ENCODE data around the gene CLHC1. TPM values are rescaled to one million over a fixed set of nuclear protein-coding genes. Genes with fewer than 3 reads are reported as not detected.
"Not testable (repeated sequence)": the region's sequence is repeated elsewhere in the genome, so short reads cannot be mapped to it uniquely, and the experiment has no call there.

The CLHC1 gene
- total RNA-seq = 10 to 100 TPM in 1 of 4 donors, 1 to 10 TPM in 3; 1.2 to 15.9 (median 7.0) TPM

DNA sequence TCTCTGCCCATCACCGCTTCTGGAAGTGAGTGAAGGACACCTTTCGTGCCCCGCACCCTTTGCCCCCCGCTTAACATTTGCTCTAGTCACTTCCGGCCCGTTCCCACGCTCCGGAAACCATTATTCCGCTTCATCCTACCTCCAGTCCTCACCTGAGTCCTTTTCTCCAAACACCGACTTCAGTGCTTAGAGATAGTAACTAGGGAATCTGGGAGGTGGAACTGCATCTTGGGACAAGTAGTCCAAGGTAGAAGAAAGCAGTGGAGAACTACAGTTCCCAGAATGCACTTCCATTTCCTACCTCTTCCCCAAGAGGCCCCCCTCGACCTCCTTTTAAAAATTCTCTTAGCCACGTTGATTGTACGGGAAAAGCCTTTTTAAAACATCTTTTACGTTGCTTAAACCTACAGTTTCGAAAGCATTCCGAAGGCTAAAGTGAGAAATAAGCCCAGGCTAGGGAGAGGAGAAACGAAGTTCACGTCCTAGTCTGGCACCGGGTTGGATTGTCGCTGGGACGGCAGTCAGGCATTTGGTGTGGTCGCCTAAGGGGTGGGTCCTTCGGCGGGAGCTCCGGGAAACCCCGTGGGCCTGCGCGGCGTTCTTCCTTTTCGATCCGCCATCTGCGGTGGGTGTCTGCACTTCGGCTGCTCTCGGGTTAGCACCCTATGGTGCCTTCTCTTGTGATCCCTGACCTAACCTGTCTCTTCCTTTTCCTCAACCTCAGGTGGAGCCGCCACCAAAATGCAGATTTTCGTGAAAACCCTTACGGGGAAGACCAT is at the start of gene CLHC1, which contains the start of gene RPS27A:
CLHC1 (minus strand) TSS at position 210 of the 779 bp plus-strand sequence. CDS start 9,882 bp downstream, outside the sequence.
RPS27A (plus strand) TSS at position 605 of the 779 bp plus-strand sequence; CDS start at position 742, 137 bp downstream.
- peak; percentile 94 for DNase-seq
- Histone ChIP-seq H3K4me3 (peak within 1 kb of the TSS; percentile 72 to 98 (median 90)), H3K9me3 (no peaks in the 10 kb centered on the region), H3K27me3 (no peaks in the 10 kb centered on the region), H3K36me3 (peaks cover 0 to 25% (median 11%) of the 10 kb centered on the region in 4 donors), H3K27ac (peak within 1 kb of the TSS; percentile 87 to 95 (median 94)), H3K4me1 (peaks cover 17 to 24% (median 21%) of the 10 kb centered on the region in 4 donors)
- peak; percentile 87 for TF ChIP-seq POLR2A (IDR thresholded peaks at IDR 0.05)
- peak; percentile 91 to 97 (median 94) for TF ChIP-seq POLR2AphosphoS5 (IDR thresholded peaks at IDR 0.05)
- peak; percentile 58 for TF ChIP-seq EP300 (IDR thresholded peaks at IDR 0.05; ENCODE audit: low read depth)
- TF ChIP-seq, protein P1, sequence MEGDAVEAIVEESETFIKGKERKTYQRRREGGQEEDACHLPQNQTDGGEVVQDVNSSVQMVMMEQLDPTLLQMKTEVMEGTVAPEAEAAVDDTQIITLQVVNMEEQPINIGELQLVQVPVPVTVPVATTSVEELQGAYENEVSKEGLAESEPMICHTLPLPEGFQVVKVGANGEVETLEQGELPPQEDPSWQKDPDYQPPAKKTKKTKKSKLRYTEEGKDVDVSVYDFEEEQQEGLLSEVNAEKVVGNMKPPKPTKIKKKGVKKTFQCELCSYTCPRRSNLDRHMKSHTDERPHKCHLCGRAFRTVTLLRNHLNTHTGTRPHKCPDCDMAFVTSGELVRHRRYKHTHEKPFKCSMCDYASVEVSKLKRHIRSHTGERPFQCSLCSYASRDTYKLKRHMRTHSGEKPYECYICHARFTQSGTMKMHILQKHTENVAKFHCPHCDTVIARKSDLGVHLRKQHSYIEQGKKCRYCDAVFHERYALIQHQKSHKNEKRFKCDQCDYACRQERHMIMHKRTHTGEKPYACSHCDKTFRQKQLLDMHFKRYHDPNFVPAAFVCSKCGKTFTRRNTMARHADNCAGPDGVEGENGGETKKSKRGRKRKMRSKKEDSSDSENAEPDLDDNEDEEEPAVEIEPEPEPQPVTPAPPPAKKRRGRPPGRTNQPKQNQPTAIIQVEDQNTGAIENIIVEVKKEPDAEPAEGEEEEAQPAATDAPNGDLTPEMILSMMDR (IDR thresholded peaks at IDR 0.05) = peak in 2 of 5 experiments; percentile 2 to 47
- 0 to 3% methylated on average over 8 to 37 of the region's 37 CpGs for WGBS, 2 donors (ENCODE audit: low coverage in 1 of 2)
- in situ Hi-C loops (cut with MboI; ENCODE audit: low pct_ligation_motif_present in 1 of 4, low pct_unique_long_range_greater_than_20kb in 1 of 4, low sequenced_read_pairs in 3 of 4) (no loop called here), intact Hi-C loops (cut with DNase I; ENCODE audit: low total_unique reads) (no loop called here)

DNA sequence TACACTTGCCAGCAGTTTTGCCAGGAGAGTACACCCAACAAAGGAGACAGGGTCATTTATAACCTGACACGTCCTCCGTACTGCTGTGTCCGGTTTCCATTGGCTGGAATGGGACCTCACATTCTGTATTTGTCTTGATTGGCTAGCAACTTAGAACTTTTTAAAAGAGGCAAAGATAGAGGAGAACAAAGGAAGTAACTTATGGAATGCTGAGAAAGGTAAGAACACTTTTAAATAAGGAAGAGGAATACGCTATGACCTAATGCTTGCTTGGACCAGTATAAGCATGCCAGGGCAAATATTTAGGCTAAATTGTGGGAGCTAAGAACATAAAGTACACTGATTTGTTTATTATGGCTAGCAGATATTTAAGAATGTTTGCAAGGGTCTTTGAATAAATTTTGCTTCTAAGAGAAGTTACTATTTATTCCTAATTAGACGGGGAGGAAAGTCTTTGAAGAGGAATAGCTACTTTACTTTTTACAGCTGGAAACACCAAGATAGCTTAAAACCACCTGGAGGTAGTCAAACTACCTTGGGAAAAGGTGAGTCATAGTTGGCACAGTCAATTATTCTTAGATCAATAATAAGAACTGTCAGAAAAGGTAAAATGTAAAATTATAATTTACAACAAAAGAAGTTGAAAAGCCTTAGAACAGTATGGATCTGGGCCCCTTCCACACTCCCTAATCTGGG is 48.9 kb upstream of the CLHC1 start:
- peaks cover 0 to 36% (median 19%) of the 10 kb centered on the region in 4 donors for H3K4me1 ChIP-seq
- H3K9me3 ChIP-seq; intact Hi-C loops (cut with DNase I; ENCODE audit: low total_unique reads); in situ Hi-C loops (cut with MboI; ENCODE audit: low pct_ligation_motif_present in 1 of 4, low pct_unique_long_range_greater_than_20kb in 1 of 4, low sequenced_read_pairs in 3 of 4); H3K4me3 ChIP-seq; DNase-seq; H3K36me3 ChIP-seq; H3K27me3 ChIP-seq: not testable (repeated sequence)
- 76 to 90% methylated on average over 5 of the region's 5 CpGs for WGBS, 2 donors (ENCODE audit: low coverage in 1 of 2)
- H3K27ac ChIP-seq = peak overlapping the region; percentile 91 to 96 (median 93)

DNA sequence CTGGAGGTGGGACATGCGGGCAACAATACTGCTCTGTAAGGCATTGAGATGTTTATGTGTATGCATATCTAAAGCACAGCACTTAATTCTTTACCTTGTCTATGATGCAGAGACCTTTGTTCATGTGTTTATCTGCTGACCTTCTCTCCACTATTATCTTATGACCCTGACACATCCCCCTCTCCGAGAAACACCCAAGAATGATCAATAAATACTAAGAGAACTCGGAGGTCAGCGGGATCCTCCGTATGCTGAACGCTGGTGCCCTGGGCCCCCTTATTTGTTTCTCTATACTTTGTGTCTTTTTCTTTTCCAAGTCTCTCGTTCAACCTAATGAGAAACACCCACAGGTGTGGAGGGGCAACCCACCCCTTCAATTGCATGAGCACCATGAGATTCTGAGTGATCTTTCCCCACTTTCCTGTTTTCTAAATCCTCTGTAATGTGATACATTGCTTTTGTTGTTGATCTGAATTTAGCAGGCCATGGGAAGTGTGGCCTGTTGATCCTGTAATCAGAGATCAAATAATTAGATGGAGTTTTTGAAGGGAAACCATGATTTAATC is 47.8 kb upstream of the CLHC1 start:
- intact Hi-C loops (cut with DNase I; ENCODE audit: low total_unique reads) = not testable (repeated sequence)
- WGBS, 2 donors (ENCODE audit: low coverage in 1 of 2) = 80 to 83% methylated on average over 1 to 7 of the region's 7 CpGs

DNA sequence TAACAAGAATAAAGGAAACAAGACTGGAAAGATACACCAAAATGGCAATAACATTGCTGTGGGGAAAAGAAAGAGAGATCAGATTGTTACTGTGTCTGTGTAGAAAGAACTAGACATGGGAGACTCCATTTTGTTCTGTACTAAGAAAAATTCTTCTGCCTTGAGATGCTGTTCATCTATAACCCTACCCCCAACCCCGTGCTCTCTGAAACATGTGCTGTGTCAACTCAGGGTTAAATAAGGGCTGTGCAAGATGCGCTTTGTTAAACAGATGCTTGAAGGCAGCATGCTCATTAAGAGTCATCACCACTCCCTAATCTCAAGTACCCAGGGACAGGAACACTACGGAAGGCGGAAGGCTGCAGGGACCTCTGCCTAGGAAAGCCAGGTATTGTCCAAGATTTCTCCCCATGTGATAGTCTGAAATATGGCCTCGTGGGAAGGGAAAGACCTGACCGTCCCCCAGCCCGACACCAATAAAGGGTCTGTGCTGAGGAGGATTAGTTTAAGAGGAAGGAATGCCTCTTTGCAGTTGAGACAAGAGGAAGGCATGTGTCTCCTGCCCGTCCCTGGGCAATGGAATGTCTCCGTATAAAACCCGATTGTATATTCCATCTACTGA is 47.2 kb upstream of the CLHC1 start:
- H3K9me3 ChIP-seq; H3K27ac ChIP-seq; H3K27me3 ChIP-seq; H3K36me3 ChIP-seq; intact Hi-C loops (cut with DNase I; ENCODE audit: low total_unique reads); in situ Hi-C loops (cut with MboI; ENCODE audit: low pct_ligation_motif_present in 1 of 4, low pct_unique_long_range_greater_than_20kb in 1 of 4, low sequenced_read_pairs in 3 of 4); H3K4me3 ChIP-seq; DNase-seq: not testable (repeated sequence)
- WGBS, 2 donors (ENCODE audit: low coverage in 1 of 2) = 69 to 80% methylated on average over 1 to 10 of the region's 10 CpGs
- H3K4me1 ChIP-seq = peaks cover 0 to 38% (median 19%) of the 10 kb centered on the region in 4 donors

More for the DNA sequence above, 47.8 kb upstream of the CLHC1 start:
- H3K27ac ChIP-seq; H3K36me3 ChIP-seq; H3K4me3 ChIP-seq; DNase-seq; H3K9me3 ChIP-seq; H3K27me3 ChIP-seq; in situ Hi-C loops (cut with MboI; ENCODE audit: low pct_ligation_motif_present in 1 of 4, low pct_unique_long_range_greater_than_20kb in 1 of 4, low sequenced_read_pairs in 3 of 4): not testable (repeated sequence)
- H3K4me1 ChIP-seq = peaks cover 0 to 39% (median 19%) of the 10 kb centered on the region in 4 donors

DNA sequence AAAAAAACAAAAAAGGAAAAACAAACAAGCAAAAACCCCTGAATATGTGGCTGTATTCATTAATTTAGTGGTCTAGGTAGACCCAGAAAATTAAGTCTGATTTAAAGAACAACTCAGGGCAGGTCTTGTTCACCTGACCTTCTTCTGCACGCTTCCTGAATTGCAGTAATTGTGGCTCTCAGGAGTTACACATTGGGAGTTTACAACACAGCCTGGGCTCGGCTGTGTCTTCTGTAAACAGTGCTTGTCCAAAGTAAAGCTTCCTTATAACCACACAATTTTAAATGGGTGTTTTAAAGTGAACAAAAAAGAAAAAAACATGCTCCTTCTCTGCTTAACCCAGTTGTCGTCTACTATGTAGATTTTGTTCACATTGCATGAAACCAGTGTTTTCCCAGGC is 45.2 kb upstream of the CLHC1 start:
- in situ Hi-C loops (cut with MboI; ENCODE audit: low pct_ligation_motif_present in 1 of 4, low pct_unique_long_range_greater_than_20kb in 1 of 4, low sequenced_read_pairs in 3 of 4) = no loop called here
- intact Hi-C loops (cut with DNase I; ENCODE audit: low total_unique reads) = no loop called here

DNA sequence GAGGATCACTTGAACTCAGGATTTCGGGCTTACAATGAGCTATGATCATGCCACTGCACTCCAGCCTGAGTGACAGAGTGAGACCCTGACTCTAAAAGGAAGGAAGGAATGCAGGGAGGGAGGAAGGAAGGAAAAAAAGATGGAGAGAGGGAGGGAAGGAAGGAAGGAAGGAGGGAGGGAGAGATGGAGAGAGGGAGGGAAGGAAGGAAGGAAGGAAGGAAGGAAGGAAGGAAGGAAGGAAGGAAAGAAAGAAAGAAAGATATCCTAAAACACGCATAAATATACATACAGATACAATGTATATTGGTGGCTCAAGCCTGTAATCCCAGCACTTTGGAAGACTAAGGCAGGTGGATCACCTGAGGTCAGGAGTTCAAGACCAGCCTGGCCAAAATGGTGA is 42.3 kb upstream of the CLHC1 start:
- H3K36me3 ChIP-seq; intact Hi-C loops (cut with DNase I; ENCODE audit: low total_unique reads); H3K4me3 ChIP-seq; H3K27ac ChIP-seq; DNase-seq; H3K27me3 ChIP-seq; H3K9me3 ChIP-seq: not testable (repeated sequence)
- WGBS, 2 donors (ENCODE audit: low coverage in 1 of 2) = 92 to 100% methylated on average over 2 of the region's 2 CpGs
- in situ Hi-C loops (cut with MboI; ENCODE audit: low pct_ligation_motif_present in 1 of 4, low pct_unique_long_range_greater_than_20kb in 1 of 4, low sequenced_read_pairs in 3 of 4) = loop anchor here in 1 of 4 donors (25.0 kb wide), 1 partner anchor 163 kb away; no protein-coding TSS in a partner anchor
- H3K4me1 ChIP-seq = peaks cover 7 to 27% (median 11%) of the 10 kb centered on the region in 4 donors

More for the DNA sequence above, 45.2 kb upstream of the CLHC1 start:
- H3K27me3 ChIP-seq = no peaks in the 10 kb centered on the region
- H3K27ac ChIP-seq = peak overlapping the region; percentile 70 to 79 (median 77)
- H3K9me3 ChIP-seq = no peaks in the 10 kb centered on the region
- H3K4me1 ChIP-seq = peaks cover 0 to 22% (median 11%) of the 10 kb centered on the region in 4 donors
- TF ChIP-seq POLR2AphosphoS5 (IDR thresholded peaks at IDR 0.05) = peak in 1 of 3 donors; percentile 18
- TF ChIP-seq POLR2A (IDR thresholded peaks at IDR 0.05) = no peak
- peak; percentile 63 for DNase-seq
- WGBS, 2 donors (ENCODE audit: low coverage in 1 of 2) = 29 to 31% methylated on average over 3 of the region's 3 CpGs
- no peaks in the 10 kb centered on the region for H3K36me3 ChIP-seq
- H3K4me3 ChIP-seq = peak overlapping the region in 1 of 4 donors; percentile 25
